Panc1 (cell line): Measurements from ENCODE around the gene ANKRD40. TPM values are rescaled to one million over a fixed set of nuclear protein-coding genes. Genes with fewer than 3 reads are reported as not detected.
A peak's percentile ranks its signal among the peaks of the same experiment; 100 is the strongest.

ENCODE experiments used
- ATAC-seq: fragments of 200-7000 bp; cut with Tn5 transposase; 2 replicates; pipeline ENCODE4 v1.9.1; 2020; ENCODE audit warnings: mild to moderate bottlenecking, moderate library complexity
- BruUV-seq: library from RNA; stranded (reverse); fragments of 400-500 nt; replicated peaks from 2 replicates; lab custom pipeline; 2021; lab: Mats Ljungman, UMichigan
- CTCF ChIA-PET: fragments of 300-600 bp; sonication (Branson Sonifier 250); formaldehyde crosslinking; loops from one replicate; lab custom pipeline; 2022; ENCODE audit warnings: antibody characterized with exemption; lab: Charles Lee
- POLR2A ChIA-PET: fragments of 300-600 bp; sonication (Branson Sonifier 250); formaldehyde crosslinking; loops from one replicate; lab custom pipeline; 2022; ENCODE audit warnings: antibody characterized with exemption; lab: Charles Lee
- DNase-seq: peaks from one replicate; pipeline ENCODE4 v3.0.0-alpha.2; 2010; ENCODE audit warnings: low read depth, low spot score
- H3K27ac ChIP-seq: 2 replicates; pipeline ENCODE4 v1.5.1; 2011; ENCODE audit warnings: mild to moderate bottlenecking, low read length, inconsistent platforms
- H3K27me3 ChIP-seq: fragments of 200-500 bp; sonication (Bioruptor generic); 2 replicates; pipeline ENCODE4 v1.6.0; 2014; ENCODE audit warnings: low read length, inconsistent platforms; ENCODE audit not compliant: control insufficient read depth, insufficient read depth
- H3K36me3 ChIP-seq: fragments of 200-500 bp; sonication (Bioruptor generic); 2 replicates; pipeline ENCODE4 v1.5.1; 2014; ENCODE audit warnings: inconsistent platforms, mild to moderate bottlenecking, low read length, moderate library complexity; ENCODE audit not compliant: control insufficient read depth, insufficient read depth
- H3K4me1 ChIP-seq: 2 replicates; pipeline ENCODE4 v1.5.1; 2011; ENCODE audit warnings: inconsistent platforms, mild to moderate bottlenecking, low read length, moderate library complexity; ENCODE audit not compliant: control insufficient read depth, insufficient read depth
- H3K4me3 ChIP-seq, 2 experiments: 2 replicates each; pipeline ENCODE4 v1.5.1; 2011 to 2012; ENCODE audit warnings: low read depth in 2 of 2, low read length in 2 of 2, mild to moderate bottlenecking in 2 of 2, inconsistent platforms in 1 of 2, moderate library complexity in 1 of 2
- H3K9me3 ChIP-seq: fragments of 200-500 bp; sonication (Bioruptor generic); 2 replicates; pipeline ENCODE4 v1.5.1; 2014; ENCODE audit warnings: low read depth, mild to moderate bottlenecking, inconsistent platforms, low read length, moderate library complexity; ENCODE audit not compliant: control insufficient read depth, insufficient read depth
- POLR2AphosphoS5 ChIP-seq: IDR thresholded peaks from 2 replicates; pipeline ENCODE4 v1.6.1; 2012; ENCODE audit warnings: mild to moderate bottlenecking, low read depth, low read length, moderate library complexity
- SIN3A ChIP-seq: IDR thresholded peaks from 2 replicates; pipeline ENCODE4 v1.6.1; 2012; ENCODE audit warnings: low read depth, mild to moderate bottlenecking, low read length, moderate library complexity, borderline replicate concordance; ENCODE audit not compliant: insufficient read depth
- TCF7L2 ChIP-seq: IDR thresholded peaks from 2 replicates; pipeline ENCODE4 v1.6.1; 2011; ENCODE audit warnings: mild to moderate bottlenecking, low read depth, low read length, inconsistent platforms
- in situ Hi-C: cut with HindIII; loops from 2 replicates; pipeline ENCODE4 v1.10.0; 2016; ENCODE audit warnings: low sequenced_read_pairs, low pct_unique_long_range_greater_than_20kb
- intact Hi-C: fragments of 100-400 bp; cut with micrococcal nuclease; formaldehyde crosslinking; loops from one replicate; pipeline ENCODE4 v1.10.0; 2022; ENCODE audit not compliant: unreplicated experiment
- total RNA-seq: library from RNA; stranded (reverse); gene quantifications from one replicate; pipeline ENCODE4 v1.2.1, GENCODE V29; 2021; ENCODE audit not compliant: unreplicated experiment
- TF ChIP-seq, protein P1 (sequence below), 2 experiments: IDR thresholded peaks; 2 replicates each; pipeline ENCODE4 v1.6.1; 2011 to 2012; ENCODE audit warnings: low read depth in 2 of 2, control low read depth in 1 of 2, low read length in 1 of 2, mild to moderate bottlenecking in 1 of 2, moderate library complexity in 1 of 2; ENCODE audit not compliant: insufficient read depth in 1 of 2
- TF ChIP-seq, protein P2 (sequence below): fragments of 450-650 bp; IDR thresholded peaks from 2 replicates; pipeline ENCODE4 v1.5.1; 2017; ENCODE audit warnings: mild to moderate bottlenecking

ANKRD40 gene
- total RNA-seq, 1 experiment from 2014 or later = 57.2 TPM

GRCh38 chr17:50685334-50685665 lies 22.4 kb downstream of the ANKRD40 start:
- BruUV-seq = no TSS peak
- in situ Hi-C loops (no loop called here), intact Hi-C loops (no loop called here)
- peak overlapping the region; percentile 78 for H3K27ac ChIP-seq
- CTCF ChIA-PET = interaction anchor here (1.2 kb wide), 1 partner anchor 47 kb away, joined by 3 read pairs; no protein-coding TSS in a partner anchor
- TF ChIP-seq POLR2AphosphoS5 (no peak), SIN3A (no peak), TCF7L2 (no peak)
- TF ChIP-seq, protein P1, sequence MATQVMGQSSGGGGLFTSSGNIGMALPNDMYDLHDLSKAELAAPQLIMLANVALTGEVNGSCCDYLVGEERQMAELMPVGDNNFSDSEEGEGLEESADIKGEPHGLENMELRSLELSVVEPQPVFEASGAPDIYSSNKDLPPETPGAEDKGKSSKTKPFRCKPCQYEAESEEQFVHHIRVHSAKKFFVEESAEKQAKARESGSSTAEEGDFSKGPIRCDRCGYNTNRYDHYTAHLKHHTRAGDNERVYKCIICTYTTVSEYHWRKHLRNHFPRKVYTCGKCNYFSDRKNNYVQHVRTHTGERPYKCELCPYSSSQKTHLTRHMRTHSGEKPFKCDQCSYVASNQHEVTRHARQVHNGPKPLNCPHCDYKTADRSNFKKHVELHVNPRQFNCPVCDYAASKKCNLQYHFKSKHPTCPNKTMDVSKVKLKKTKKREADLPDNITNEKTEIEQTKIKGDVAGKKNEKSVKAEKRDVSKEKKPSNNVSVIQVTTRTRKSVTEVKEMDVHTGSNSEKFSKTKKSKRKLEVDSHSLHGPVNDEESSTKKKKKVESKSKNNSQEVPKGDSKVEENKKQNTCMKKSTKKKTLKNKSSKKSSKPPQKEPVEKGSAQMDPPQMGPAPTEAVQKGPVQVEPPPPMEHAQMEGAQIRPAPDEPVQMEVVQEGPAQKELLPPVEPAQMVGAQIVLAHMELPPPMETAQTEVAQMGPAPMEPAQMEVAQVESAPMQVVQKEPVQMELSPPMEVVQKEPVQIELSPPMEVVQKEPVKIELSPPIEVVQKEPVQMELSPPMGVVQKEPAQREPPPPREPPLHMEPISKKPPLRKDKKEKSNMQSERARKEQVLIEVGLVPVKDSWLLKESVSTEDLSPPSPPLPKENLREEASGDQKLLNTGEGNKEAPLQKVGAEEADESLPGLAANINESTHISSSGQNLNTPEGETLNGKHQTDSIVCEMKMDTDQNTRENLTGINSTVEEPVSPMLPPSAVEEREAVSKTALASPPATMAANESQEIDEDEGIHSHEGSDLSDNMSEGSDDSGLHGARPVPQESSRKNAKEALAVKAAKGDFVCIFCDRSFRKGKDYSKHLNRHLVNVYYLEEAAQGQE (IDR thresholded peaks at IDR 0.05; ENCODE audit: insufficient read depth in 1 of 2, low read depth in 2 of 2, low read length in 1 of 2) = no peak
- TF ChIP-seq, protein P2, sequence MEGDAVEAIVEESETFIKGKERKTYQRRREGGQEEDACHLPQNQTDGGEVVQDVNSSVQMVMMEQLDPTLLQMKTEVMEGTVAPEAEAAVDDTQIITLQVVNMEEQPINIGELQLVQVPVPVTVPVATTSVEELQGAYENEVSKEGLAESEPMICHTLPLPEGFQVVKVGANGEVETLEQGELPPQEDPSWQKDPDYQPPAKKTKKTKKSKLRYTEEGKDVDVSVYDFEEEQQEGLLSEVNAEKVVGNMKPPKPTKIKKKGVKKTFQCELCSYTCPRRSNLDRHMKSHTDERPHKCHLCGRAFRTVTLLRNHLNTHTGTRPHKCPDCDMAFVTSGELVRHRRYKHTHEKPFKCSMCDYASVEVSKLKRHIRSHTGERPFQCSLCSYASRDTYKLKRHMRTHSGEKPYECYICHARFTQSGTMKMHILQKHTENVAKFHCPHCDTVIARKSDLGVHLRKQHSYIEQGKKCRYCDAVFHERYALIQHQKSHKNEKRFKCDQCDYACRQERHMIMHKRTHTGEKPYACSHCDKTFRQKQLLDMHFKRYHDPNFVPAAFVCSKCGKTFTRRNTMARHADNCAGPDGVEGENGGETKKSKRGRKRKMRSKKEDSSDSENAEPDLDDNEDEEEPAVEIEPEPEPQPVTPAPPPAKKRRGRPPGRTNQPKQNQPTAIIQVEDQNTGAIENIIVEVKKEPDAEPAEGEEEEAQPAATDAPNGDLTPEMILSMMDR = no peak
- H3K4me1 ChIP-seq = peaks cover 55% of the 10 kb centered on the region
- no peak for ATAC-seq
- no peaks in the 10 kb centered on the region for H3K36me3 ChIP-seq
- no peak overlapping the region for H3K4me3 ChIP-seq
- POLR2A ChIA-PET = interaction anchor here (1.7 kb wide), 1 partner anchor 46 kb away, joined by 4 read pairs; no protein-coding TSS in a partner anchor
- no peak for DNase-seq
- no peaks in the 10 kb centered on the region for H3K9me3 ChIP-seq
- no peaks in the 10 kb centered on the region for H3K27me3 ChIP-seq

DNA sequence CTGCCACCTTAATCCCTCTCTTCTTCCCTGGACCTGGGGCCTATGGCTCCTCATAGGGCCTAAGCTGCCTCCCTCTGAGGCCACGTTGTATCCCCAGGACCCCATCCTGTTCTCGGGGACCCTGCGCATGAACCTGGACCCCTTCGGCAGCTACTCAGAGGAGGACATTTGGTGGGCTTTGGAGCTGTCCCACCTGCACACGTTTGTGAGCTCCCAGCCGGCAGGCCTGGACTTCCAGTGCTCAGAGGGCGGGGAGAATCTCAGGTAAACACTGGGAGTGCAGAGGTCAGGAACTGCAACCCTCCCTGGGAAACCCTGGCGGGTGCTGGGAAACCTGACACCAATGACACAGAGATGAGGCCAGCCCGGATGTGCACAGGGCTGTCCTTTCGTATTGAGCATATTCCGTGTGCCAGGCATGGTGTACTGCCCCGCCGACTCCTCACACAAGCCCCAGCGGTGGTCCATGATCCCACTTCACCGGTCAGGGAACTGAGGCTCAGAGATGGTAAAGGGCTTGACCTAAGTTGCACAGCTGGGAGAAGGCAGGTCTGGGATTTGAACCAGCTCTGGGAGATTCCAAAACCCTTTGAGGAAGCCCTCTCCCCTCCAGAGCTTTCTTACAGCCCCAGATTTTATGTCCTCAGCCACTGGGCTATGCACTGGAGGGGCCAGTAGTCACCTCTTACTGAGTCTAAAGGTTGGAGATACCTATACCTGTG lies 22.9 kb downstream of the ANKRD40 start:
- DNase-seq = no peak
- Histone ChIP-seq H3K4me1 (peaks cover 50% of the 10 kb centered on the region), H3K4me3 (no peak overlapping the region), H3K27ac (peak overlapping the region; percentile 76), H3K36me3 (no peaks in the 10 kb centered on the region), H3K27me3 (no peaks in the 10 kb centered on the region), H3K9me3 (no peaks in the 10 kb centered on the region)
- in situ Hi-C loops = no loop called here
- BruUV-seq = no TSS peak
- CTCF ChIA-PET = interaction anchor here (1.2 kb wide), 1 partner anchor 46 kb away, joined by 3 read pairs; no protein-coding TSS in a partner anchor
- POLR2A ChIA-PET = interaction anchor here (1.7 kb wide), 1 partner anchor 46 kb away, joined by 4 read pairs; no protein-coding TSS in a partner anchor
- no peak for ATAC-seq
- TF ChIP-seq, protein P1 (IDR thresholded peaks at IDR 0.05; ENCODE audit: insufficient read depth in 1 of 2, low read depth in 2 of 2, low read length in 1 of 2) = no peak
- intact Hi-C loops = no loop called here
